Thoracic aorta (tissue), 2 donors: Measurements from ENCODE around the gene TRIM13. TPM values are rescaled to one million over a fixed set of nuclear protein-coding genes. Genes with fewer than 3 reads are reported as not detected.

Source experiments
- ATAC-seq: fragments of 150-250 bp; one replicate; pipeline ENCODE4 v1.8.0; 2017; ENCODE audit warnings: low read depth; ENCODE audit not compliant: insufficient number of reproducible peaks, low FRiP score
- DNase-seq: peaks from one replicate; pipeline ENCODE4 v3.0.0-alpha.2; 2020; ENCODE audit warnings: low spot score
- H3K27ac ChIP-seq, 2 donors: fragments of 200-600 bp; sonication (generic); 1 replicate in 1 of 2; 2 replicates in 1 of 2; pipeline ENCODE4 v1.5.1; 2016; ENCODE audit warnings: mild to moderate bottlenecking in 2 of 2, moderate library complexity in 2 of 2
- H3K27me3 ChIP-seq: fragments of 200-600 bp; sonication (generic); replicated peaks from 2 replicates; pipeline ENCODE4 v1.6.0; 2016; ENCODE audit warnings: mild to moderate bottlenecking; ENCODE audit not compliant: insufficient read depth
- H3K36me3 ChIP-seq: fragments of 200-600 bp; sonication (generic); one replicate; pipeline ENCODE4 v1.5.1; 2016
- H3K4me1 ChIP-seq, 2 donors: fragments of 200-600 bp; sonication (generic); 1 replicate in 1 of 2; 2 replicates in 1 of 2; pipeline versions ENCODE4 v1.5.1 to v1.6.0; 2016; ENCODE audit warnings: low read depth in 2 of 2, mild to moderate bottlenecking in 1 of 2; ENCODE audit not compliant: control insufficient read depth in 1 of 2
- H3K4me3 ChIP-seq: fragments of 200-600 bp; sonication (generic); 2 replicates; pipeline ENCODE4 v1.5.1; 2016; ENCODE audit warnings: mild to moderate bottlenecking
- H3K9me3 ChIP-seq: fragments of 200-600 bp; sonication (generic); 2 replicates; pipeline ENCODE4 v1.5.1; 2016
- total RNA-seq, 2 donors: library from RNA; depleted of rRNA; stranded (reverse); fragments of >200 nt; gene quantifications; one replicate each; pipeline versions ENCODE4 v1.1.0 to v1.2.3, GENCODE V29; 2016
- TF ChIP-seq, protein P1 (sequence below): fragments of 200-600 bp; sonication (generic); IDR thresholded peaks from one replicate; pipeline ENCODE4 v1.5.1; 2019; ENCODE audit warnings: antibody characterized with exemption

Gene TRIM13
- total RNA-seq, 2 donors from 2014 or later, result 22.4 to 24.4 TPM

DNA sequence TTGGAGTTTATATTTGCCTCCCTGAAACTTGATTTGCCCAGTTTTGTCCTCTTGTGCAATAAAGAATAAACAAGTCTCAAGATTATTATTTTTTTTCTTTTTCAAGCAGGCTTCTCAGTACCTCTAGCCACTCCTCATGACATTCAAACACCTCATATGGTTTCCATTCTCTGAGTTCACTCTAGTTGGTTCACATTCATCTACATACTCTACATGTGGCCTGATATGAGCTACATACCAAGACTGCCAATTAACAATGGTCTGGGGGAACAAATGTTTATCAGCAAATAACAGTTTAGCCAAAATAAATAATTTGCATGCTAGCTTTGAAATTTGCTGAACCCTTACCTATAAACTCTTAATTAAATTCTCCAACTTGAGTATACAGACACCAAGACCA, 40.9 kb downstream of the TRIM13 start:
- Histone ChIP-seq H3K4me1 (peaks cover 10 to 13% of the 10 kb centered on the region in 2 donors), H3K9me3 (no peaks in the 10 kb centered on the region), H3K27ac (no peak overlapping the region), H3K27me3 (no peaks in the 10 kb centered on the region), H3K4me3 (no peak overlapping the region), H3K36me3 (peaks cover 1% of the 10 kb centered on the region)
- ATAC-seq (no peak), DNase-seq (no peak)
- TF ChIP-seq, protein P1, sequence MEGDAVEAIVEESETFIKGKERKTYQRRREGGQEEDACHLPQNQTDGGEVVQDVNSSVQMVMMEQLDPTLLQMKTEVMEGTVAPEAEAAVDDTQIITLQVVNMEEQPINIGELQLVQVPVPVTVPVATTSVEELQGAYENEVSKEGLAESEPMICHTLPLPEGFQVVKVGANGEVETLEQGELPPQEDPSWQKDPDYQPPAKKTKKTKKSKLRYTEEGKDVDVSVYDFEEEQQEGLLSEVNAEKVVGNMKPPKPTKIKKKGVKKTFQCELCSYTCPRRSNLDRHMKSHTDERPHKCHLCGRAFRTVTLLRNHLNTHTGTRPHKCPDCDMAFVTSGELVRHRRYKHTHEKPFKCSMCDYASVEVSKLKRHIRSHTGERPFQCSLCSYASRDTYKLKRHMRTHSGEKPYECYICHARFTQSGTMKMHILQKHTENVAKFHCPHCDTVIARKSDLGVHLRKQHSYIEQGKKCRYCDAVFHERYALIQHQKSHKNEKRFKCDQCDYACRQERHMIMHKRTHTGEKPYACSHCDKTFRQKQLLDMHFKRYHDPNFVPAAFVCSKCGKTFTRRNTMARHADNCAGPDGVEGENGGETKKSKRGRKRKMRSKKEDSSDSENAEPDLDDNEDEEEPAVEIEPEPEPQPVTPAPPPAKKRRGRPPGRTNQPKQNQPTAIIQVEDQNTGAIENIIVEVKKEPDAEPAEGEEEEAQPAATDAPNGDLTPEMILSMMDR, result no peak

GRCh38 chr13:50038266-50038665, 41.4 kb downstream of the TRIM13 start:
- DNase-seq (no peak), ATAC-seq (no peak)
- Histone ChIP-seq H3K9me3 (no peaks in the 10 kb centered on the region), H3K4me3 (no peak overlapping the region), H3K27me3 (no peaks in the 10 kb centered on the region), H3K27ac (no peak overlapping the region), H3K4me1 (peaks cover 8 to 10% of the 10 kb centered on the region in 2 donors), H3K36me3 (peaks cover 3% of the 10 kb centered on the region)
- TF ChIP-seq, protein P1, result no peak

GRCh38 chr13:50052478-50052877, 55.6 kb downstream of the TRIM13 start:
- H3K9me3 ChIP-seq, result no peaks in the 10 kb centered on the region
- H3K4me1 ChIP-seq, result peaks cover 5 to 12% of the 10 kb centered on the region in 2 donors
- no peak overlapping the region for H3K4me3 ChIP-seq
- no peak overlapping the region for H3K27ac ChIP-seq
- TF ChIP-seq, protein P1, result no peak
- DNase-seq (no peak), ATAC-seq (no peak)
- H3K36me3 ChIP-seq, result no peaks in the 10 kb centered on the region
- H3K27me3 ChIP-seq, result no peaks in the 10 kb centered on the region

GRCh38 chr13:50053844-50054243, 57.0 kb downstream of the TRIM13 start:
- no peak for ATAC-seq
- no peak for DNase-seq
- TF ChIP-seq, protein P1, result no peak
- Histone ChIP-seq H3K4me3 (no peak overlapping the region), H3K36me3 (no peaks in the 10 kb centered on the region), H3K9me3 (no peaks in the 10 kb centered on the region), H3K27ac (no peak overlapping the region), H3K4me1 (peaks cover 5 to 12% of the 10 kb centered on the region in 2 donors), H3K27me3 (no peaks in the 10 kb centered on the region)

DNA sequence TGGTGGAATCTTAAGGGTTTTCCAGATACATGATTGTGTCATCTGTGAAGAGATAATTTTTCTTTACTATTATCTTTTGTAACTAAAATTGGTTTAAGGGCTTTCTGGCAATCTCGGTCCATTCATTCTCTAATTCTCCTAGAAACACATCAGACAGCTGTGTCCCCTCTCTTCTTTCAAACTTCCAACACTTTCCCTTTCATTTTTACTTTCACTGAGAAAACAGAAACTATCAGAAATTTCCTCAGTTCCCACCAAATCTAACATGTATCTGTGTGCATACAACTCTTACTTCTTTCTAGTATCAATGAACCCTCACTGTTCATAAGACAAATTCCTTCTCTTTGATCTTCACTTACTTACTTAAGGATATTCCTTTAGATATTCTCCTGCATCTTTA, 58.6 kb downstream of the TRIM13 start:
- H3K36me3 ChIP-seq, result no peaks in the 10 kb centered on the region
- peaks cover 5 to 12% of the 10 kb centered on the region in 2 donors for H3K4me1 ChIP-seq
- no peak for DNase-seq
- ATAC-seq, result no peak
- no peak overlapping the region for H3K27ac ChIP-seq
- H3K27me3 ChIP-seq, result no peaks in the 10 kb centered on the region
- TF ChIP-seq, protein P1, result no peak
- H3K9me3 ChIP-seq, result no peaks in the 10 kb centered on the region
- no peak overlapping the region for H3K4me3 ChIP-seq
